WTC11 (cell line): ENCODE results near the gene PLXND1. TPM values are rescaled to one million over a fixed set of nuclear protein-coding genes. Genes with fewer than 3 reads are reported as not detected.

Experiments
- ATAC-seq: fragments of 200-7000 bp; cut with Tn5 transposase; 2 replicates; pipeline ENCODE4 v1.10.0; 2021; ENCODE audit warnings: mild to moderate bottlenecking, moderate library complexity
- CTCF ChIA-PET: fragments of 300-600 bp; sonication (Branson Sonifier 250); formaldehyde crosslinking; loops from one replicate; lab custom pipeline; 2021; ENCODE audit warnings: antibody characterized with exemption; lab: Charles Lee
- POLR2A ChIA-PET: fragments of 350-600 bp; sonication (Branson Sonifier 250); formaldehyde crosslinking; loops from one replicate; lab custom pipeline; 2021; ENCODE audit warnings: antibody characterized with exemption; lab: Charles Lee
- DNase-seq: peaks from one replicate; pipeline ENCODE4 v3.0.0; 2021; ENCODE audit warnings: low spot score
- H3K27ac Mint-ChIP-seq: 2 replicates; pipeline ENCODE4 v1.8.0; 2021; ENCODE audit warnings: mixed read lengths
- H3K27me3 Mint-ChIP-seq: 2 replicates; pipeline ENCODE4 v1.8.0; 2021; ENCODE audit warnings: low read depth, mild to moderate bottlenecking, moderate library complexity, mixed read lengths
- H3K36me3 Mint-ChIP-seq: 2 replicates; pipeline ENCODE4 v1.8.0; 2021; ENCODE audit warnings: mixed read lengths
- H3K4me1 Mint-ChIP-seq: 2 replicates; pipeline ENCODE4 v1.8.0; 2022; ENCODE audit warnings: mixed read lengths
- H3K4me3 Mint-ChIP-seq: 2 replicates; pipeline ENCODE4 v1.8.0; 2021; ENCODE audit warnings: mild to moderate bottlenecking, moderate library complexity, mixed read lengths
- H3K9me3 Mint-ChIP-seq: 2 replicates; pipeline ENCODE4 v1.8.0; 2021; ENCODE audit warnings: mixed read lengths
- CBFB ChIP-seq: sonication (generic); formaldehyde crosslinking; IDR thresholded peaks from 2 replicates; pipeline ENCODE4 v1.8.1; 2022; ENCODE audit warnings: mild to moderate bottlenecking, low read depth, missing genetic modification reagents
- CDX4 ChIP-seq: fragments of 250-450 bp; sonication (Bioruptor Pico); IDR thresholded peaks from 2 replicates; pipeline ENCODE4 v1.9.0; 2021; ENCODE audit warnings: moderate library complexity, mild to moderate bottlenecking, inconsistent platforms, borderline replicate concordance
- CTCF ChIP-seq: fragments of 200-600 bp; IDR thresholded peaks from 2 replicates; pipeline ENCODE4 v1.8.0; 2022; ENCODE audit warnings: antibody characterized with exemption
- E2F1 ChIP-seq: sonication (generic); formaldehyde crosslinking; IDR thresholded peaks from 2 replicates; pipeline ENCODE4 v1.8.0; 2022; ENCODE audit warnings: mild to moderate bottlenecking, missing genetic modification reagents
- E2F4 ChIP-seq: sonication (generic); formaldehyde crosslinking; IDR thresholded peaks from 2 replicates; pipeline ENCODE4 v1.8.1; 2022; ENCODE audit warnings: low read depth, mild to moderate bottlenecking, moderate library complexity, missing genetic modification reagents, borderline replicate concordance
- FOXJ3 ChIP-seq: sonication (generic); formaldehyde crosslinking; IDR thresholded peaks from 2 replicates; pipeline ENCODE4 v1.9.0; 2021; ENCODE audit warnings: missing genetic modification reagents, mild to moderate bottlenecking, borderline replicate concordance
- GTF2I ChIP-seq: fragments of 250-450 bp; sonication (Bioruptor Pico); conservative IDR thresholded peaks from 2 replicates; pipeline ENCODE4 v1.4.0; 2021; ENCODE audit warnings: mild to moderate bottlenecking
- NFE2L1 ChIP-seq: sonication (generic); formaldehyde crosslinking; IDR thresholded peaks from 2 replicates; pipeline ENCODE4 v1.8.1; 2023; ENCODE audit warnings: missing genetic modification reagents
- OVOL2 ChIP-seq: fragments of 250-450 bp; sonication (Bioruptor Pico); IDR thresholded peaks from 2 replicates; pipeline ENCODE4 v1.9.0; 2021; ENCODE audit warnings: mild to moderate bottlenecking, borderline replicate concordance
- PRRX2 ChIP-seq: fragments of 250-450 bp; sonication (Bioruptor Pico); IDR thresholded peaks from 2 replicates; pipeline ENCODE4 v1.8.0; 2021; ENCODE audit warnings: mild to moderate bottlenecking
- RELA ChIP-seq: sonication (generic); formaldehyde crosslinking; IDR thresholded peaks from 2 replicates; pipeline ENCODE4 v1.8.1; 2022; ENCODE audit warnings: missing genetic modification reagents, mild to moderate bottlenecking, borderline replicate concordance
- SOX15 ChIP-seq: fragments of 250-450 bp; sonication (Bioruptor Pico); IDR thresholded peaks from 2 replicates; pipeline ENCODE4 v1.9.0; 2021; ENCODE audit warnings: mild to moderate bottlenecking
- TEAD4 ChIP-seq: sonication (generic); formaldehyde crosslinking; IDR thresholded peaks from 2 replicates; pipeline ENCODE4 v1.8.0; 2022; ENCODE audit warnings: mild to moderate bottlenecking, missing genetic modification reagents
- ZNF512 ChIP-seq: sonication (generic); formaldehyde crosslinking; IDR thresholded peaks from 2 replicates; pipeline ENCODE4 v1.8.1; 2022; ENCODE audit warnings: missing genetic modification reagents, borderline replicate concordance
- ZNF671 ChIP-seq: fragments of 250-450 bp; sonication (Bioruptor Pico); IDR thresholded peaks from 2 replicates; pipeline ENCODE4 v1.8.0; 2021; ENCODE audit warnings: mild to moderate bottlenecking
- total RNA-seq: library from RNA; stranded (reverse); gene quantifications from 3 replicates; pipeline ENCODE4 v1.2.3, GENCODE V29; 2021
- TF ChIP-seq, protein P1 (sequence below): sonication (generic); formaldehyde crosslinking; conservative IDR thresholded peaks from 2 replicates; pipeline ENCODE4 v1.8.1; 2022; ENCODE audit warnings: mild to moderate bottlenecking, missing genetic modification reagents
- TF ChIP-seq, protein P2 (sequence below): sonication (generic); formaldehyde crosslinking; IDR thresholded peaks from 2 replicates; pipeline ENCODE4 v1.8.1; 2023; ENCODE audit warnings: mild to moderate bottlenecking, moderate library complexity, missing genetic modification reagents
- TF ChIP-seq, protein P3 (sequence below): sonication (generic); formaldehyde crosslinking; IDR thresholded peaks from 2 replicates; pipeline ENCODE4 v1.8.1; 2022; ENCODE audit warnings: low read depth, missing genetic modification reagents, borderline replicate concordance

Gene PLXND1
- total RNA-seq, 1 experiment from 2014 or later, result 56.7 TPM

DNA sequence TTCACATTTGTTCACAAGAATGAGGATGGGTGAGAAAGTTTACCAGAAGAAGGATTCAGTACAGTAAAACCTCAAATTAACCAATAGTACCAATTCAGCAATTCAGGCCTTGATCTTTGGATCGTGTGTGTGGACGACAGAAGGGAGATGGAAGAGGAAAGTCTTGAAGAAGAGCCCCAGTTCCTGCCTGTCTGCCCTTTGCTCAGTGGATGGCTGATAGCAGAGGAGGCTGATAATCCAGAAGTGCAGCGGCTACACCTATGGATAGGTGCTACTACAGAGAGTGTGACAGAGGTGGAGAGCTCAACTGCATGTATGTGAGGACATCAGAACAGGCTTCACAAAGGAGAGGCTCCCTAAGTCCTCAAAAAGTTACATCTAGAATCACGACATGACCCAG, 29.2 kb upstream of the PLXND1 start:
- CTCF ChIA-PET, result interaction anchor here (0.9 to 1.4 kb wide), 2 partner anchors 149 to 307 kb away, joined by 3 to 4 read pairs; no protein-coding TSS in a partner anchor
- POLR2A ChIA-PET, result no interaction called here
- no peaks in the 10 kb centered on the region for H3K4me1 Mint-ChIP-seq

GRCh38 chr3:129633751-129634481, 27.4 kb upstream of the PLXND1 start:
- ATAC-seq (peak; percentile 45), DNase-seq (no peak)
- Mint-ChIP-seq H3K9me3 (peaks cover 18% of the 10 kb centered on the region), H3K36me3 (peaks cover 3% of the 10 kb centered on the region), H3K27me3 (no peaks in the 10 kb centered on the region), H3K27ac (no peak overlapping the region; the same call in 1 of the 2 replicates), H3K4me1 (no peaks in the 10 kb centered on the region), H3K4me3 (no peak overlapping the region)
- ChIA-PET CTCF (interaction anchor here (0.7 to 1.9 kb wide), 2 partner anchors 196 to 308 kb away, joined by 3 to 6 read pairs; no protein-coding TSS in a partner anchor), POLR2A (no interaction called here)
- TF ChIP-seq, protein P1, sequence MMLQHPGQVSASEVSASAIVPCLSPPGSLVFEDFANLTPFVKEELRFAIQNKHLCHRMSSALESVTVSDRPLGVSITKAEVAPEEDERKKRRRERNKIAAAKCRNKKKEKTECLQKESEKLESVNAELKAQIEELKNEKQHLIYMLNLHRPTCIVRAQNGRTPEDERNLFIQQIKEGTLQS (CRISPR knock-in tag), result no peak
- TF ChIP-seq ZNF671 (CRISPR knock-in tag) (no peak), TEAD4 (CRISPR knock-in tag) (no peak), E2F4 (CRISPR knock-in tag) (no peak), CDX4 (no peak), FOXJ3 (CRISPR knock-in tag) (no peak), NFE2L1 (CRISPR knock-in tag) (no peak), RELA (no peak), SOX15 (CRISPR knock-in tag) (no peak), PRRX2 (CRISPR knock-in tag) (no peak), GTF2I (CRISPR knock-in tag) (no peak)
- TF ChIP-seq, protein P2, sequence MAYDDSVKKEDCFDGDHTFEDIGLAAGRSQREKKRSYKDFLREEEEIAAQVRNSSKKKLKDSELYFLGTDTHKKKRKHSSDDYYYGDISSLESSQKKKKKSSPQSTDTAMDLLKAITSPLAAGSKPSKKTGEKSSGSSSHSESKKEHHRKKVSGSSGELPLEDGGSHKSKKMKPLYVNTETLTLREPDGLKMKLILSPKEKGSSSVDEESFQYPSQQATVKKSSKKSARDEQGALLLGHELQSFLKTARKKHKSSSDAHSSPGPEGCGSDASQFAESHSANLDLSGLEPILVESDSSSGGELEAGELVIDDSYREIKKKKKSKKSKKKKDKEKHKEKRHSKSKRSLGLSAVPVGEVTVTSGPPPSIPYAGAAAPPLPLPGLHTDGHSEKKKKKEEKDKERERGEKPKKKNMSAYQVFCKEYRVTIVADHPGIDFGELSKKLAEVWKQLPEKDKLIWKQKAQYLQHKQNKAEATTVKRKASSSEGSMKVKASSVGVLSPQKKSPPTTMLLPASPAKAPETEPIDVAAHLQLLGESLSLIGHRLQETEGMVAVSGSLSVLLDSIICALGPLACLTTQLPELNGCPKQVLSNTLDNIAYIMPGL (CRISPR knock-in tag), result no peak

More for the DNA sequence above, 29.2 kb upstream of the PLXND1 start:
- DNase-seq (no peak), ATAC-seq (no peak)
- Mint-ChIP-seq H3K27me3 (no peaks in the 10 kb centered on the region), H3K9me3 (peaks cover 18% of the 10 kb centered on the region), H3K36me3 (peaks cover 3% of the 10 kb centered on the region), H3K27ac (peak overlapping the region; percentile 4; the same call in 1 of the 2 replicates), H3K4me3 (no peak overlapping the region)
- TF ChIP-seq CTCF (no peak), CBFB (no peak), OVOL2 (no peak), GTF2I (CRISPR knock-in tag) (no peak), ZNF512 (no peak), E2F1 (CRISPR knock-in tag) (no peak)
- TF ChIP-seq, protein P3, sequence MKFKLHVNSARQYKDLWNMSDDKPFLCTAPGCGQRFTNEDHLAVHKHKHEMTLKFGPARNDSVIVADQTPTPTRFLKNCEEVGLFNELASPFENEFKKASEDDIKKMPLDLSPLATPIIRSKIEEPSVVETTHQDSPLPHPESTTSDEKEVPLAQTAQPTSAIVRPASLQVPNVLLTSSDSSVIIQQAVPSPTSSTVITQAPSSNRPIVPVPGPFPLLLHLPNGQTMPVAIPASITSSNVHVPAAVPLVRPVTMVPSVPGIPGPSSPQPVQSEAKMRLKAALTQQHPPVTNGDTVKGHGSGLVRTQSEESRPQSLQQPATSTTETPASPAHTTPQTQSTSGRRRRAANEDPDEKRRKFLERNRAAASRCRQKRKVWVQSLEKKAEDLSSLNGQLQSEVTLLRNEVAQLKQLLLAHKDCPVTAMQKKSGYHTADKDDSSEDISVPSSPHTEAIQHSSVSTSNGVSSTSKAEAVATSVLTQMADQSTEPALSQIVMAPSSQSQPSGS (CRISPR knock-in tag), result no peak
